KMS-11 (cell line): ENCODE data around the gene REN.

ENCODE experiments used
- H2AFZ ChIP-seq: fragments of 200-600 bp; sonication (generic); 2 replicates; pipeline ENCODE4 v1.6.1; 2016; ENCODE audit warnings: antibody characterized with exemption, mixed run types, low read depth
- H3K27ac ChIP-seq: fragments of 200-600 bp; sonication (generic); 2 replicates; pipeline ENCODE4 v1.6.1; 2016; ENCODE audit warnings: mild to moderate bottlenecking, mixed run types
- H3K27me3 ChIP-seq: fragments of 200-600 bp; sonication (generic); 2 replicates; pipeline ENCODE4 v1.6.1; 2017; ENCODE audit warnings: mild to moderate bottlenecking, low read depth, mixed run types, moderate library complexity; ENCODE audit not compliant: insufficient read depth
- H3K36me3 ChIP-seq: fragments of 200-600 bp; sonication (generic); 2 replicates; pipeline ENCODE4 v1.6.1; 2017; ENCODE audit warnings: mild to moderate bottlenecking, mixed run types; ENCODE audit not compliant: insufficient read depth
- H3K4me1 ChIP-seq: fragments of 200-600 bp; sonication (generic); 2 replicates; pipeline ENCODE4 v1.6.1; 2016; ENCODE audit warnings: mild to moderate bottlenecking, low read depth, mixed run types; ENCODE audit not compliant: poor library complexity, severe bottlenecking
- H3K4me2 ChIP-seq: fragments of 200-600 bp; sonication (generic); 2 replicates; pipeline ENCODE4 v1.7.0; 2016; ENCODE audit warnings: mild to moderate bottlenecking, mixed run types
- H3K4me3 ChIP-seq: fragments of 200-600 bp; sonication (generic); IDR thresholded peaks from 2 replicates; pipeline ENCODE4 v1.6.1; 2017; ENCODE audit warnings: low read depth, low read length, mixed read lengths; ENCODE audit not compliant: insufficient read depth
- H3K79me2 ChIP-seq: fragments of 200-600 bp; sonication (generic); 2 replicates; pipeline ENCODE4 v1.6.1; 2016; ENCODE audit warnings: low read depth, mixed run types; ENCODE audit not compliant: insufficient read depth
- H3K9ac ChIP-seq: fragments of 200-600 bp; sonication (generic); 2 replicates; pipeline ENCODE4 v1.6.1; 2016; ENCODE audit warnings: mild to moderate bottlenecking, mixed run types
- H4K20me1 ChIP-seq: fragments of 200-600 bp; sonication (generic); 2 replicates; pipeline ENCODE4 v1.6.1; 2016; ENCODE audit warnings: mild to moderate bottlenecking, mixed run types; ENCODE audit not compliant: insufficient read depth
- TF ChIP-seq, protein P1 (sequence below): fragments of 200-600 bp; sonication (generic); conservative IDR thresholded peaks from 2 replicates; pipeline ENCODE4 v1.6.1; 2017; ENCODE audit warnings: low read depth, mild to moderate bottlenecking, antibody characterized with exemption, low read length, moderate library complexity, mixed read lengths

REN gene

GRCh38 chr1:204108312-204109141, 57.6 kb downstream of the REN start:
- Histone ChIP-seq H3K4me2 (no peak overlapping the region), H2AFZ (no peak overlapping the region), H3K36me3 (no peaks in the 10 kb centered on the region), H3K79me2 (no peaks in the 10 kb centered on the region), H3K9ac (no peak overlapping the region), H3K27ac (no peak overlapping the region), H4K20me1 (no peaks in the 10 kb centered on the region), H3K4me3 (no peak overlapping the region), H3K4me1 (no peaks in the 10 kb centered on the region), H3K27me3 (no peaks in the 10 kb centered on the region)
- TF ChIP-seq, protein P1, sequence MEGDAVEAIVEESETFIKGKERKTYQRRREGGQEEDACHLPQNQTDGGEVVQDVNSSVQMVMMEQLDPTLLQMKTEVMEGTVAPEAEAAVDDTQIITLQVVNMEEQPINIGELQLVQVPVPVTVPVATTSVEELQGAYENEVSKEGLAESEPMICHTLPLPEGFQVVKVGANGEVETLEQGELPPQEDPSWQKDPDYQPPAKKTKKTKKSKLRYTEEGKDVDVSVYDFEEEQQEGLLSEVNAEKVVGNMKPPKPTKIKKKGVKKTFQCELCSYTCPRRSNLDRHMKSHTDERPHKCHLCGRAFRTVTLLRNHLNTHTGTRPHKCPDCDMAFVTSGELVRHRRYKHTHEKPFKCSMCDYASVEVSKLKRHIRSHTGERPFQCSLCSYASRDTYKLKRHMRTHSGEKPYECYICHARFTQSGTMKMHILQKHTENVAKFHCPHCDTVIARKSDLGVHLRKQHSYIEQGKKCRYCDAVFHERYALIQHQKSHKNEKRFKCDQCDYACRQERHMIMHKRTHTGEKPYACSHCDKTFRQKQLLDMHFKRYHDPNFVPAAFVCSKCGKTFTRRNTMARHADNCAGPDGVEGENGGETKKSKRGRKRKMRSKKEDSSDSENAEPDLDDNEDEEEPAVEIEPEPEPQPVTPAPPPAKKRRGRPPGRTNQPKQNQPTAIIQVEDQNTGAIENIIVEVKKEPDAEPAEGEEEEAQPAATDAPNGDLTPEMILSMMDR: no peak

DNA sequence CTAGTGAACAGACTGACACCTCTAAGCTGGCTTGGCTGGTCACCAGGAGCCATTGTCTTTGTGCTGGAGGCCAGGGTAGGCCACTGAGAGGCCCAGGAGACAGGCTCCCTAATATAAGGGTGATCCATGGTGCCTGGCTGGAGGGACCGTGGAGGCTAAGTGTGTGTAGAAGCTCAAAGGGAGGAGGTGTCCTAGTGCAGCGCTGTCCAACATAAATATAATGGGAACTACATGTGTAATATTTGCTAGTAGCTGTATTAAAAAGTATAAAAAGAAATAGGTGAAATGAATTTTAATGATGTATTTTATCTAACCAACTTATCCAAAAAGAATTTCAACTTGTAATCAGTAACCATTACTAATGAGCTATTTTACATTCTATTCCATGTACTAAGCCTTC, 58.2 kb downstream of the REN start:
- no peaks in the 10 kb centered on the region for H3K27me3 ChIP-seq
- H2AFZ ChIP-seq: no peak overlapping the region
- TF ChIP-seq, protein P1: no peak
- no peak overlapping the region for H3K9ac ChIP-seq
- no peak overlapping the region for H3K4me3 ChIP-seq
- H4K20me1 ChIP-seq: no peaks in the 10 kb centered on the region
- no peaks in the 10 kb centered on the region for H3K4me1 ChIP-seq
- H3K79me2 ChIP-seq: no peaks in the 10 kb centered on the region
- H3K36me3 ChIP-seq: no peaks in the 10 kb centered on the region
- H3K27ac ChIP-seq: no peak overlapping the region
- H3K4me2 ChIP-seq: no peak overlapping the region

DNA sequence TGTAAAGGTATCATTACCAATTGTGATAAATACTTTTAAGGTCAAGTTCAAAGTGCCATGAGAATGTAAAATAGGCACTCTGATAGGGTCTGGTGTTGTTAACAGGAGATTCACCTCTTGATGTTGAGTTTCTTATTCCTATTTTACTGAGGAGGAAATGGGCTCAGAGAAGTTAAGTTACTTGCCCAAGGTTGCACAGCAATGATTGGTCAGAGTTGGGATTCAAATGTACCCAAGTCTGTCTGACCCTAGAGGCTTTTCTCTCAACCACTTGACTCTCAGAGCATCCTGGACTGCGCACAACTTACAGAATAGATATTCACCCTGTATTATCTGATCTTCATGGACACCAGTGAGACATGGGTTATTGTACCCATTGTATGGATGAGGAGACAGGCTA, 59.3 kb downstream of the REN start:
- Histone ChIP-seq H3K27ac (no peak overlapping the region), H3K4me2 (no peak overlapping the region), H3K4me1 (no peaks in the 10 kb centered on the region), H3K79me2 (no peaks in the 10 kb centered on the region), H3K36me3 (no peaks in the 10 kb centered on the region), H3K27me3 (no peaks in the 10 kb centered on the region), H3K4me3 (no peak overlapping the region), H2AFZ (no peak overlapping the region), H4K20me1 (no peaks in the 10 kb centered on the region), H3K9ac (no peak overlapping the region)
- TF ChIP-seq, protein P1: no peak

- H3K36me3 ChIP-seq: no peaks in the 10 kb centered on the region
- no peak overlapping the region for H3K4me3 ChIP-seq
- no peaks in the 10 kb centered on the region for H3K4me1 ChIP-seq
- H2AFZ ChIP-seq: no peak overlapping the region
- H3K27ac ChIP-seq: no peak overlapping the region
- no peaks in the 10 kb centered on the region for H3K79me2 ChIP-seq
- no peak overlapping the region for H3K9ac ChIP-seq
- H3K4me2 ChIP-seq: no peak overlapping the region
- H4K20me1 ChIP-seq: no peaks in the 10 kb centered on the region
- H3K27me3 ChIP-seq: no peaks in the 10 kb centered on the region
- TF ChIP-seq, protein P1: no peak
Observed at GRCh38 chr1:204105131-204105515, 61.0 kb downstream of the REN start.
